Fibroblast of the aortic adventitia (primary cell): ENCODE data around the gene GZMM. TPM values are rescaled to one million over a fixed set of nuclear protein-coding genes. Genes with fewer than 3 reads are reported as not detected.

Experiments used
- DNase-seq: peaks from one replicate; pipeline ENCODE4 v3.0.0-alpha.2; 2010; ENCODE audit warnings: low read depth
- H3K4me3 ChIP-seq: 2 replicates; pipeline ENCODE4 v1.5.1; 2011; ENCODE audit warnings: low read depth, mild to moderate bottlenecking, control low read depth, low read length, moderate library complexity
- total RNA-seq: library from RNA; depleted of rRNA; stranded (reverse); fragments of >200 nt; gene quantifications from 2 replicates; pipeline ENCODE4 v1.2.3, GENCODE V29; 2012; ENCODE audit warnings: low replicate concordance
- TF ChIP-seq, protein P1 (sequence below): IDR thresholded peaks from 2 replicates; pipeline ENCODE4 v1.5.1; 2011; ENCODE audit warnings: mild to moderate bottlenecking, low read length, control low read depth, inconsistent platforms; ENCODE audit not compliant: insufficient read depth

Gene GZMM
- total RNA-seq, 1 donor: not detected

DNA sequence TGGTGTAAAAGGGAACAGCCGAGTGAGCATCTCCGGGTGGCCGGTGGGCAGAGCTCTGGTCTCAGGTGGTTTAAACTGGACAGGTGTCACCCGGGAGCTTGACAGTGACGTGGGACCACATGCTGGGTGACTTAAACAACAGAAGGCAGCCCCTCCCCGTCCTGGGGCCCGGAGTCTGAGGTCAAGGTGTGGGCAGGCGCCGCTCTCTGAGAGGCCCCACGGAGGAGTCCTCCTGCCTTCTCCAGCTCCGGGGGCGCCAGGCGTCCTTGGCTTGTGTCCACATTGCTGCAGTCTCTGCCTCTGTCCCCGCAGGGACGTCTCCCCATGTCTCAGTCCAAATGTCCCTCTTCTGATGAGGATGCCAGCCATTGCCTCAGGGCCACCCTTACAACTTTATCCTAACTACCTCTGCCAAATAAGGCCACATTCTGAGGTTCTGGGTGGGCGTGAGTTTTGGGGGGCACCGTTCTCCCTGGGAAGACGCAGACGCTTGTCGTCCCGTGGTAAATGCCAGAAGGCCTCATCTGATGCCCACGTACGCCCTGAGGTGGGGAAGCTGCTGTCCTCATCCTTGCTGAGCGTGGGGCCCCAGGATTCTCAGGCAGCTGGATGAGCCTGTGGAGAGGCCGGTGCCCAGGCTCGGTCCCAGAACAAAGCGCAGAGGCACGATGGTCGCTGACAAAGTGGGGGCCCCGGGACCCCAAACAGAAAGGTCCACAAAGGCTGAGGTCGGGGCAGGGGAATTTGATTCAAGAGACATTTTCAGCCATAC, 12.9 kb downstream of the GZMM start:
- DNase-seq: no peak
- no peak overlapping the region for H3K4me3 ChIP-seq
- TF ChIP-seq, protein P1, sequence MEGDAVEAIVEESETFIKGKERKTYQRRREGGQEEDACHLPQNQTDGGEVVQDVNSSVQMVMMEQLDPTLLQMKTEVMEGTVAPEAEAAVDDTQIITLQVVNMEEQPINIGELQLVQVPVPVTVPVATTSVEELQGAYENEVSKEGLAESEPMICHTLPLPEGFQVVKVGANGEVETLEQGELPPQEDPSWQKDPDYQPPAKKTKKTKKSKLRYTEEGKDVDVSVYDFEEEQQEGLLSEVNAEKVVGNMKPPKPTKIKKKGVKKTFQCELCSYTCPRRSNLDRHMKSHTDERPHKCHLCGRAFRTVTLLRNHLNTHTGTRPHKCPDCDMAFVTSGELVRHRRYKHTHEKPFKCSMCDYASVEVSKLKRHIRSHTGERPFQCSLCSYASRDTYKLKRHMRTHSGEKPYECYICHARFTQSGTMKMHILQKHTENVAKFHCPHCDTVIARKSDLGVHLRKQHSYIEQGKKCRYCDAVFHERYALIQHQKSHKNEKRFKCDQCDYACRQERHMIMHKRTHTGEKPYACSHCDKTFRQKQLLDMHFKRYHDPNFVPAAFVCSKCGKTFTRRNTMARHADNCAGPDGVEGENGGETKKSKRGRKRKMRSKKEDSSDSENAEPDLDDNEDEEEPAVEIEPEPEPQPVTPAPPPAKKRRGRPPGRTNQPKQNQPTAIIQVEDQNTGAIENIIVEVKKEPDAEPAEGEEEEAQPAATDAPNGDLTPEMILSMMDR: no peak

DNA sequence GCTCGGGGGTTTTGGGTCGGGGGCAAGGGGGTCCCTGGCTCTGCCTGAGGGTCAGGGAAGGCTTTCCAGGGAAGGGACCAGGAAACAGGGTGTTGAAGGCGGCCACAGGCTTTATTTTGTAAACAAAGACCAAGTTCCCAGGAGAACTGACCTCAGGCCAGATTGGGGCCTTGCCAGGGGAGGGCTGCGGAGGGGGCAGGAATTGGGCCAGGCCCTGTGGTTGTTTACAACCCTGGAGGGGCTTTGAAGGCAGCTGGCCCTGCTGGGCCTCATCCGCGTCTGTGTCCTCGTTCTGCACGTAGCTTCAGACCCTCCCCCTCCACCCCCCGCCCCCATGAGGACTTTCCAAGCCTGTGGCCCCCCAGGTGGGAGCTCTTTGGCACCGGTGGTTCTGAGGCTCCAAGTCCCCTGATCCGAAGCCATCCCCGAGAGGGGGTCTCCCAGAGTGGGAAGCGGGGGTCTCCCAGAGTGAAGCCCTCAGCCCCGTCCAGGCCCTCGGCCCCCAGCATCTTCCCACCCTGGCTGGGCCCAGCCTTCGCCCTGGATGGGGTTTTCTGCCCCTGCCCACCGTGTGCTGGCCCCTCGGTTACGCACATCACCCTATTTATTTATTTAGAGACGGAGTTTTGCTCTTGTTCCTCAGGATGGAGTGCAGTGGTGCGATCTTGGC, 15.1 kb downstream of the GZMM start:
- no peak for DNase-seq
- H3K4me3 ChIP-seq: no peak overlapping the region
- TF ChIP-seq, protein P1: no peak

DNA sequence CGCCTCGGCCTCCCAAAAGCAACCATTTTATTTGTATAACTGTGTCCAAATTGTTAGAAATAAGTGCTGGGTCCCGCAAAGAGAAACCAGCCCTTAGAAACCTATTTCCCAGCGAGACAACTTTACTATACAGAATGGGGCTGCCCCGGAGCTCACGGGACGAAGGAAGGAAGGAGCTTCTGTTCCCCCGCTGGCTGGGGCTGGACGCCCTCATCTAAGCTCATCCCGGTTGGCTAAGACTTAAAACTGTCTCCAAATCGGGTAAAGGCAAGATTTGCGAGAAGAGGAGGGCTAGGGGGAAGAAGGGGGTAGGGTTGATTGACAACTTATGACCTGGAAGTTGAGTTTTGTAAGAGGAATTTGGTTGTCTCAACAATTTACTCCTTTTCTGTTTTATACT, 16.3 kb downstream of the GZMM start:
- TF ChIP-seq, protein P1: no peak
- DNase-seq: no peak
- no peak overlapping the region for H3K4me3 ChIP-seq

DNA sequence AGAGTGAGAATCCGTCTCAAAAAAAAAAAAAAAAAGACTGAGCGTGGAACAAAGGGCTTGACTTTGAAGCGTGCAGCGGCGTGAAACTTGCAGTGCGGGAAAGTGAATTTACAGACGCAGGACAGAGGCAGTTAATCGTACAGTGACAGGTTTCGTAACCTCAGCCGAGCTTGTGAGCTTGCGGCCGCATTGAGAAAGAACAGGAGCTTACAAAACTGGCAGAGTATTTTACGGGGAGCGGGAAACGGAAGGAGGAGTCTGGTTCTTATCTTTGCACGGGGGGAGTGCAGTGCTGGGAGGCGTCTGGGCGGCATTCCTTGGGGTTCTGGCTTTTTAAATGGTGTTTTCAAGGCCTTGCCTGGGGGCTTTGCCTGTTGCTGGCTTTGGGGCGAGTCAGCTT, 22.6 kb downstream of the GZMM start:
- peak; percentile 93 for DNase-seq
- TF ChIP-seq, protein P1: no peak
- no peak overlapping the region for H3K4me3 ChIP-seq

DNA sequence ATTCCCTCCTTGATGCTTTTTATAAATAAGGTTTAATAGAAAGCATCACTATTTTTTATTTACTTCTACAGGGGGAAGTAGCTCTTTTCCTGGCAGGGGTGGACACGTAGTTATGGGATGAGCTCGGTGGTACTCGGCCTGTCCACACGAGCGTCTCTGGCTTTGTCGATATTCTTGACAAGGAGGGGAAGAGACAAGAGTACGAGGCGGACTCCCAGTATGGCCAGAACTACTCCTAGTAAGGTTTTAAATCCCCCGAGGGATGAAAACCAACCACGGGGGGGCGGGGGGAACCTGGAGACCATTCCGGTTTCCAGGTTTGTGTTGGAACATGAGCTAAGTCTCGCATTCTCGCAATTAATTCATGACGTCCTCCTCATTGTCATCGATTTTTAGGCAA, 23.0 kb downstream of the GZMM start:
- DNase-seq: no peak
- TF ChIP-seq, protein P1: no peak
- no peak overlapping the region for H3K4me3 ChIP-seq

DNA sequence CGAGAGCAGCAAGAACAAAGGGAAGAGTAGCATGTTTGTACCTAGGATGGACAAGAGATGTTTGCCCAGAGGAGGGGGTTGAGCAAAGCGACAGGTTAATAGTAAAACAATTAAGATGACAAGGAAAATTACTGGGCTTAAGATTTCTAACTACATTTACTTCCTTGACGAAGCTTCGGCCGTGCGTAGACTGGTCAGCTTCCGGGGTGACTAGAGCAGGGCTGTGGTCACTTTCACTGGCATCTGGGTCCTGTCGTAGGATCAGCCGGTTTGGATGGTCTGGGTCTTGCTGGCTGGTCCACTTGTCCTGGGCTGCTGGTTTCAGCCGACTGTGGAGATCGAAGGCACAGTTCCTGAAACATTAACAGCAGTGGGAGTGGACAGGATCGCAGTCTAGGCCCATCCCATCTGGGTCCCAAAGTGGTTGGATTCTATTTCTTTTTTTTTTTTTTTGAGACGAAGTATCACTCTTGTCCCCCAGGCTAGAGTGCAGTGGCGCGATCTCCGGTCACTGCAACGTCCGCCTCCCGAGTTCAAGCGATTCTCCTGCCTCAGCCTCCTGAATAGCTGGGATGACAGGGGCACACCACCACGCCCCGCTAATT, 23.5 kb downstream of the GZMM start:
- no peak for DNase-seq
- no peak overlapping the region for H3K4me3 ChIP-seq

More for the DNA sequence above, 23.5 kb downstream of the GZMM start:
- TF ChIP-seq, protein P1: no peak
